ENCODE results near the gene CDK15.

CDK15 gene

GRCh38 chr2:201909961-201910361 is 103.6 kb downstream of the CDK15 start:
- peak overlapping the region; percentile 58 for H3K27ac Mint-ChIP-seq
- H3K36me3 Mint-ChIP-seq (ENCODE audit: low read depth): no peaks in the 10 kb centered on the region
- peak overlapping the region; percentile 32 for H3K4me3 Mint-ChIP-seq
- H3K4me1 Mint-ChIP-seq (ENCODE audit: low read depth): peaks cover 11% of the 10 kb centered on the region
- H3K27me3 Mint-ChIP-seq (ENCODE audit: low read depth): peaks cover 10% of the 10 kb centered on the region
- H3K9me3 Mint-ChIP-seq: no peaks in the 10 kb centered on the region

- Mint-ChIP-seq H3K4me1 (ENCODE audit: low read depth) (peaks cover 11% of the 10 kb centered on the region), H3K27ac (no peak overlapping the region), H3K27me3 (ENCODE audit: low read depth) (no peaks in the 10 kb centered on the region), H3K36me3 (ENCODE audit: low read depth) (no peaks in the 10 kb centered on the region), H3K4me3 (no peak overlapping the region), H3K9me3 (no peaks in the 10 kb centered on the region)
Observed at GRCh38 chr2:201911372-201911771, 105.0 kb downstream of the CDK15 start.

GRCh38 chr2:201913201-201913600 is 106.9 kb downstream of the CDK15 start:
- no peak overlapping the region for H3K27ac Mint-ChIP-seq
- no peak overlapping the region for H3K4me3 Mint-ChIP-seq
- H3K36me3 Mint-ChIP-seq (ENCODE audit: low read depth): no peaks in the 10 kb centered on the region
- H3K4me1 Mint-ChIP-seq (ENCODE audit: low read depth): peaks cover 11% of the 10 kb centered on the region
- peaks cover 1% of the 10 kb centered on the region for H3K27me3 Mint-ChIP-seq (ENCODE audit: low read depth)
- H3K9me3 Mint-ChIP-seq: no peaks in the 10 kb centered on the region

- Mint-ChIP-seq H3K9me3 (no peaks in the 10 kb centered on the region), H3K4me1 (ENCODE audit: low read depth) (no peaks in the 10 kb centered on the region), H3K4me3 (no peak overlapping the region), H3K27me3 (ENCODE audit: low read depth) (peaks cover 4% of the 10 kb centered on the region), H3K36me3 (ENCODE audit: low read depth) (no peaks in the 10 kb centered on the region), H3K27ac (no peak overlapping the region)
Observed at GRCh38 chr2:201915446-201915845, 109.1 kb downstream of the CDK15 start.

- Mint-ChIP-seq H3K4me3 (no peak overlapping the region), H3K36me3 (ENCODE audit: low read depth) (no peaks in the 10 kb centered on the region), H3K4me1 (ENCODE audit: low read depth) (no peaks in the 10 kb centered on the region), H3K27me3 (ENCODE audit: low read depth) (peaks cover 10% of the 10 kb centered on the region), H3K9me3 (no peaks in the 10 kb centered on the region), H3K27ac (no peak overlapping the region)
Observed at GRCh38 chr2:201916565-201916964, 110.2 kb downstream of the CDK15 start.

- Mint-ChIP-seq H3K9me3 (peaks cover 3% of the 10 kb centered on the region), H3K27me3 (ENCODE audit: low read depth) (peaks cover 13% of the 10 kb centered on the region), H3K4me3 (no peak overlapping the region), H3K4me1 (ENCODE audit: low read depth) (no peaks in the 10 kb centered on the region), H3K27ac (no peak overlapping the region), H3K36me3 (ENCODE audit: low read depth) (no peaks in the 10 kb centered on the region)
Observed at GRCh38 chr2:201918616-201919307, 112.4 kb downstream of the CDK15 start.

GRCh38 chr2:201919308-201919634 is 112.9 kb downstream of the CDK15 start:
- no peaks in the 10 kb centered on the region for H3K36me3 Mint-ChIP-seq (ENCODE audit: low read depth)
- peaks cover 13% of the 10 kb centered on the region for H3K27me3 Mint-ChIP-seq (ENCODE audit: low read depth)
- no peak overlapping the region for H3K27ac Mint-ChIP-seq
- H3K4me3 Mint-ChIP-seq: no peak overlapping the region
- H3K4me1 Mint-ChIP-seq (ENCODE audit: low read depth): no peaks in the 10 kb centered on the region
- H3K9me3 Mint-ChIP-seq: peaks cover 3% of the 10 kb centered on the region

GRCh38 chr2:201923436-201924328 is 117.3 kb downstream of the CDK15 start:
- Mint-ChIP-seq H3K36me3 (ENCODE audit: low read depth) (no peaks in the 10 kb centered on the region), H3K27ac (no peak overlapping the region), H3K9me3 (peaks cover 3% of the 10 kb centered on the region), H3K4me3 (no peak overlapping the region), H3K4me1 (ENCODE audit: low read depth) (no peaks in the 10 kb centered on the region), H3K27me3 (ENCODE audit: low read depth) (peaks cover 9% of the 10 kb centered on the region)

- Mint-ChIP-seq H3K9me3 (peaks cover 3% of the 10 kb centered on the region), H3K27ac (no peak overlapping the region)
Observed at GRCh38 chr2:201924453-201924852, 118.1 kb downstream of the CDK15 start.

GRCh38 chr2:201925056-201925455 is 118.7 kb downstream of the CDK15 start:
- Mint-ChIP-seq H3K4me3 (no peak overlapping the region), H3K36me3 (ENCODE audit: low read depth) (no peaks in the 10 kb centered on the region), H3K9me3 (peaks cover 3% of the 10 kb centered on the region), H3K27me3 (ENCODE audit: low read depth) (peaks cover 12% of the 10 kb centered on the region), H3K4me1 (ENCODE audit: low read depth) (no peaks in the 10 kb centered on the region), H3K27ac (no peak overlapping the region)

More at GRCh38 chr2:201924453-201924852, 118.1 kb downstream of the CDK15 start:
- Mint-ChIP-seq H3K27me3 (ENCODE audit: low read depth) (peaks cover 12% of the 10 kb centered on the region), H3K4me1 (ENCODE audit: low read depth) (no peaks in the 10 kb centered on the region), H3K4me3 (no peak overlapping the region), H3K36me3 (ENCODE audit: low read depth) (no peaks in the 10 kb centered on the region)

- Mint-ChIP-seq H3K9me3 (peaks cover 3% of the 10 kb centered on the region), H3K36me3 (ENCODE audit: low read depth) (no peaks in the 10 kb centered on the region), H3K27ac (no peak overlapping the region), H3K4me3 (no peak overlapping the region), H3K27me3 (ENCODE audit: low read depth) (peaks cover 12% of the 10 kb centered on the region), H3K4me1 (ENCODE audit: low read depth) (no peaks in the 10 kb centered on the region)
Observed at GRCh38 chr2:201926067-201926466, 119.7 kb downstream of the CDK15 start.

- peaks cover 7% of the 10 kb centered on the region for H3K27me3 Mint-ChIP-seq (ENCODE audit: low read depth)
- no peak overlapping the region for H3K4me3 Mint-ChIP-seq
- no peaks in the 10 kb centered on the region for H3K9me3 Mint-ChIP-seq
- H3K4me1 Mint-ChIP-seq (ENCODE audit: low read depth): no peaks in the 10 kb centered on the region
- H3K27ac Mint-ChIP-seq: no peak overlapping the region
- H3K36me3 Mint-ChIP-seq (ENCODE audit: low read depth): no peaks in the 10 kb centered on the region
Observed at GRCh38 chr2:201928363-201928762, 122.0 kb downstream of the CDK15 start.

GRCh38 chr2:201929281-201930026 is 123.1 kb downstream of the CDK15 start:
- Mint-ChIP-seq H3K27me3 (ENCODE audit: low read depth) (peaks cover 7% of the 10 kb centered on the region), H3K27ac (no peak overlapping the region), H3K4me1 (ENCODE audit: low read depth) (no peaks in the 10 kb centered on the region), H3K4me3 (no peak overlapping the region), H3K9me3 (no peaks in the 10 kb centered on the region), H3K36me3 (ENCODE audit: low read depth) (no peaks in the 10 kb centered on the region)

GRCh38 chr2:201930043-201930442 is 123.7 kb downstream of the CDK15 start:
- Mint-ChIP-seq H3K27ac (no peak overlapping the region), H3K9me3 (no peaks in the 10 kb centered on the region), H3K4me1 (ENCODE audit: low read depth) (no peaks in the 10 kb centered on the region), H3K4me3 (no peak overlapping the region), H3K36me3 (ENCODE audit: low read depth) (no peaks in the 10 kb centered on the region), H3K27me3 (ENCODE audit: low read depth) (peaks cover 7% of the 10 kb centered on the region)
